SW 1271 (cell line): ENCODE measurements around the gene ALK.

Experiments used
- DNase-seq, 2 experiments: peaks; one replicate each; lab custom pipeline; 2025; lab: John Stamatoyannopoulos, UW

The ALK gene

DNA sequence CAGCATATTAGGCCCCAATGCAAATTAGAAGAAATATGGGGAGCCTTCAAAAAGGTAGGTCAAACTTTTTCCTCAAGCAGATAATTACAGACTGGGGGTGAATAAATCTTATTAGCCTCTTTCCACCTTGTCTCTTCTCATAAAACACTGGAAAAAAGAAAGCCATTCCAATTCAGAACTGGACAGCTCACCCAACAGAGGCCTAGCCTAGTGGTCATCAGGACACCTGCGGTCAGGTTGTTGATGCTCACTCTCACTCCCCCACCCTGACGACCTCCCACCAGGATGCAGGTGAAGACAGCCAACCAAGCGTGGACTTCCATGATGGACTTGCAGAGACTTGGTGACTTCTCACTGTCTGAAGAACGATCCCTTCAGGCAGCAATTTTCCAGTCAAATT is 207.1 kb downstream of the ALK start:
- no peak for DNase-seq

DNA sequence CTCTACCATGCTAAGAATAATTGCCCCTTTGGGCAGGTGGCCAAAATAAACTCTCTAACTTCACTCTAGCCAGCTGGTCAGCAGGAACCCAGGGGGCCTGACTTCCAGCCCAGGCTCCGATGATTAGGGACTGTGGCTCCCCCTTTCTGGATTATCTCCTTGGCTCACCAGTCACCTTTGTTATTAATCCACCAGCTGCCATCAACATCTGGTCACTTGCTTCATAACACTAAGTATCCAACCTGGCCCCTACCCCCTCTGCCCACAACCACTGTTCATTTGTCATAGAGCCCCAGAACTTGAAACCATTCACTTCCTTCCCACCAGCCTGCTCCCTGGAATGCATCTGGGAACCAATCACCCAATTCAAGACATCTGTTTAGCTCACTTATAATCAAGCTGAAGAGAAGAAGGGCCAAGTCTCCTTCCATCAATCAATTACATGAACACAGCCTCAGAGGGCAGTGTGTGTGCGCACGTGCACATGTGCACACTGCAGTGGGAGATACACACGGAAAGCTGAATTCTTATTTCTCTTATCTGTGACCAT is 215.1 kb downstream of the ALK start:
- DNase-seq: no peak

DNA sequence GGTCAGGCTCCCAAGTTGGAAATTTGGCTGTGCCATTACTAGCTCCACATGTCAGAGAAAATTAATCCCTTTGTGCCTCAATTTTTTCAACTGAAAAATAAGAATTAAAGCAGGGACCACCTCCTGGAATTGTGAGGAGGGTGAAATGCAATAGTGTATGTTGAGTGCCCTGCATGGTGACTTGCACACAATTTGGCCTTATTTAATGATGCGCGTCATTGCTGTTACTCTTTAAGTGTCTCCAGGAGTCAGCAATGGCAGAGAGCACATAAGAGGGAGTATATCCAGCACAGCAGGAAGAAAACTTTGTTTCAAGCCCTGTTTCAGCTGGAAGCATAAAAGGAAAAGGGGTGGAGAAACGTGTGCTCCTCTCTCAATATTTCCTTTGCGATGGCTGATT is 215.8 kb downstream of the ALK start:
- DNase-seq: no peak

DNA sequence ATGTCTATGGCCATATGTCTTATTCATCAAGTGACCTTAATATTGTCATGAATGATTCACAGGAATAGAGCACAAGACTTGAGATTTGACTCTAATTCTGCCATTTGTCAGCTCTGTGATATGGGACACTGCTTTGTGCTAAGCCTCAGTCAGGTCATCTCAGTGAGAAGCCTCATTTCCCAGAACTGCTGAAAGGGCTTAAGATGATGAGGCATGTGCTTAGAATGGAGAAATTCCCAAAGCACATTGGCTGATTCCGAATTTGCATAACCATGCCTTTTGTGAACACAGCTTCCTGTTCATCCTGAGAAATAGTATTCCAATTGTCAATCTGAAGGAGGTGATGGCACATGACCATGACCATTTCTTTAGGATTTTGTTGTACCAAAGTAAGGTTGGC is 218.1 kb downstream of the ALK start:
- no peak for DNase-seq

DNA sequence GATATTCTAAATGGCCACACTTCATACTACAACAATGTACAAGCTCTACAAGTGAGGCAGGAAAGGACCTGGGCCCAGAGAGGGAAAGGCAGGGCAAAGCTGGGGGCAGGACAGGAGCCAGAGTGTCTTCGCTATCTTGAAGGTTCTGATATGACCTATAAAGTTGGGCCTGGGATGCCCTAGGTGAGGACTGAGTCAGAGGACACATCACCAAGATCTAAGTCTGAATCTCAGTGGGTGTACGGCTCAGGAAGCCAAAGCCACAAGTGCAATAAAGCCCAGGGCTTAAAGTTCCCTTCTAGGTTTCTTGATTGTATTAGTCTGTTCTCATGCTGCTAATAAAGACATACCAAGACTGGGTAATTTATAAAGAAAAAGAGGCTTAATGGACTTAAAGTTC is 219.1 kb downstream of the ALK start:
- DNase-seq: no peak

DNA sequence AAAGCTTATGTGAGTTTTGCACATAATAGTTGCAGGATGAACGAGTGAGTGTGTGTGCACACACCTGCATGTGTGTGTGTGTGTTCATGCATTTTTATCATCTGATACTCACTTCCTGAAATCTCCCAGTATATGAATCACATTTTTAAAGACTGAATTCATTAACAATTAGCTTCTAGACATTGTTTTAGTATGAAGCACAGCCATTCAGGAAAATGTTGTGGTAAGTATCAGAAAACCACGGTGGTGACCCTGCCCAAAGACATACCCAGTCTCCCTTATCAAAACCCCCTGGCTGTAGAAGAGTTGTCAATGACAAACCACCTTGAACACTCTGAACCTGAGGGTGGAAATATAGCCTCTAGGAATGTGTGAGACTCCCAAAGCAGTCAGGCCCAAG is 220.8 kb downstream of the ALK start:
- DNase-seq: peak in 1 of 2 experiments; percentile 8

DNA sequence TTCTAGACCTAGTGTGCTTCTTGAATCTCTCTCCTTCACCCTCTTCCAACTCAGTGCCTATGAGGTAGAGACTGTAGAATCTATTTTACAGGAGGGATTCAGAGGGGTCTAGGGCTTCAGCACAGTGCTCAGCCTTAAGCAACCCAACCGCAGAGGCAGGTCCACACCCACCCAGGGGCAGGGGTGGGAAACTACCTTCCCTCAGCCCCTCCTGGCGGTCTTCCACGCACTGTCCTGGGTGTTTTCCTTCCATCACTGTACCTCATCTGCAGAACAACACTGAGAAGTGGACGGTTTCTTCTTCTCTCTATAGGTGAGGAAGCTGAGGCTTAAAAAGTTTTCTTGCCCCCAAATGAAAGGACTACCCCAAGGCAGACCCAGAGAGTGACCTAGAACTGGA is 222.3 kb downstream of the ALK start:
- no peak for DNase-seq

DNA sequence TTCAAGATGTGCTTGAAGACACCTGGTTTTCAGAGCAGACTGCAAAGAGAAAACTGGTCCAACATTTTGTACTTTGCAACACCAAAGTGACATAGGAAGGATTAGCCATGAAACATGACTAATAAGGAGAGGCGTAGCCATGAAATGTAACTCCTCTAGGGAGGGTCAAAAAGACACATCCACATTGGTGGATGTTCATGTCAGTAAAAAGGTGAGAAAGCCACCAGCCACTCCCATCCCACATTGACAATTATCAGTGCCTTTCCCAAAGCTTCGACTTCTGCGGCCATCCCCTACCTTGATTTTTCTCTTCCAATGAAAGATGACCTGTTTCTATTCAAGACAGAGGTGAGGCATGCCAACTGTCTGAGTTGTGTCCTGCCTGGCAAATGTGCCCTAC is 223.2 kb downstream of the ALK start:
- no peak for DNase-seq

DNA sequence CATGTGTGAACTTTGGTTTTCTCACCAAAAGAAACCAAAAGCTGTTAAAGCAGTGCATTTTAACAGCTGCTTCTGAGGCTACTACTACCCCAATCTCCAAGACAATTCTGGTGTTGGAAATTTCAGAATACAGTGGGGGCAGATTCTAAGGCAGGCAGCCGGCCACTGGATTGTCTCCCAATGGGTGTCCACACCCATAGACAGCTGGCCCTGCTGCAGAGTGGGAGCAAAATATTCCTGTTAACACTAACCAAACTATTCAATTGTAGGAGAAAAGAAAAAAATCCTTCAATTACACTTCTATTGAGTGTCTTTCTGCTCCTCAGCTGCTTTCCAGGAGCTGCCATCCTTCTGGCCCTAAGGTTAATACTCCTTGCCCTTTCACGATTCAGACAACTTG is 223.7 kb downstream of the ALK start:
- no peak for DNase-seq

DNA sequence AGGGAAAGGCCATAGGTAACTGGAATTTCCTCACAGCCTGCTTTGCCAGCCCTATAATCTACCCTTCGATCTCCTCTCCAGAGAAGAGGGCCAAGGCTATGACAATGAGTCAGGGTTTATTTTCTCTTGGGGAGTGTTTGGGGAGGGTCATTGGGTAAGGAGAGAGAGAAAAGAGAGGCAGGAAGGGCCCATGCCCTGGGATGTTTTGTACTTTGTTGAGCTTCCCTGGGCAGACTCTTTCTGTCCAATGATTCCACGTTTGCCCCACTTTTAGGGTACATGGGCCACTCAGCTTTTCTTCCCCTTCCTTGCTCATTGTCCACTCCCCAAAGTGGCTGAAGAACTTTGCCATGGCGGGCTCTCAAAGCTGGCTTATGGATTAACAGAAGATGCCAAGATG is 224.2 kb downstream of the ALK start:
- DNase-seq: no peak

DNA sequence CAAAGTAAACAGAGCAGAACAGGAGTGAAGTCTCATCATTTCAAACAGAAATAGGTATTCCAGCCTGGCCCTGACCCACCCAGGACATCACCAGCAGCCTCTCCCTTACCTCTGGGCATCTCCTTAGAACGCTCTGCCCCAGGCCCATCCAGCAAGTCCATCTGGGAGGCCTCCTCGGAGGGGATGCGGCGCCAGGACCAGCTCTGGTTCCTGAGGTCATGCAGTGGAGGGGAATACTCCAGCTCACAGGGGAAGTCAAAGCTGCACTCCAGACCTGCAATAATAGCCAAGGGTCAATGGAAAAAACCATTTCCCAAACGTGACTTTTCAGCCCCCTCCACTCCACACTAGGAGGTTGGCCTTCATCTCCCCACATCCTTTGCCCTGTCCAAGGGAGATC is 226.6 kb downstream of the ALK start:
- no peak for DNase-seq

DNA sequence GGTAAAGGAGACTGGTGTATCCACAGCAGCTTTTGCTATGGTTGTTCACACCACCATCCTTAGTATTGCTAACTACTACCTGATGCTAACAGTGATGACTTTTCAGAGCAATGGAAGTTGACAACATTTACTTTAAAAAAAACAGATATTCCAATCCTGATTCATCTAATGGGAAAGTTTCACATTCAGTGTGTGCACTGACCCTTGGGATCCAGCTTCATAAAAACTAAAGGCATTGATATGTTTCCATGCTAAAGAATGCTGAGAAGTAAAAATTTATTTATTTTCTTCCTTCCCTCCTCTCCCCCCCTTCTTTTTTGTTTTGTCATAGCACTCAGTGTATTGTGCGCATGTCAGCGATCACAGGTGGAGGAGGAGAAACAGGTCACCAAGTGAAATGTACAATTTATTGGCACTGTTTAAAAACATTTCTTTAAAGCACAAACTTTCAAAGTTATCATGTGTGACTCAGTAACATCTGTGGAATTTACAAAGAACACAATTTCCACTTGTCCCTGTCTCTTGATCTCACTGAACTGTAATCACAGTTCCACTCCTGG is 229.9 kb downstream of the ALK start:
- DNase-seq: no peak

DNA sequence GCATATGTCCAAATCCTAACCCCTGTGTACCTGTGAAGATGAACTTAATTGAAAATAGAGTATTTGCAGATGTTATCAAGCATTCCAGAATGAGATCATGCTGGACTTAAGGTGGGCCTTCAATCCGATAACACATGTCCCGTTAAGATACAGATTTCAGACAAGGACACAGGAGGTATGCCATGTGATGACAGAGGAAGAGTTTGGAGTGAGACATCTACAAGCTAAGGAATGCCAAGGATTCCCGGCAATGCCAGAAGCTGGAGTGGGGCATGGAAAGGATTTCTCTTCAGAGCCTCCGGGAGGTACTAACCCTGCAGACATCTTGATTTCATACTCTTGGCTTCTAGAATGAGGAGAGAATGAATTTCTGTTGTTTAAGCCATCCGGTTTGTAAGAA is 231.7 kb downstream of the ALK start:
- no peak for DNase-seq

DNA sequence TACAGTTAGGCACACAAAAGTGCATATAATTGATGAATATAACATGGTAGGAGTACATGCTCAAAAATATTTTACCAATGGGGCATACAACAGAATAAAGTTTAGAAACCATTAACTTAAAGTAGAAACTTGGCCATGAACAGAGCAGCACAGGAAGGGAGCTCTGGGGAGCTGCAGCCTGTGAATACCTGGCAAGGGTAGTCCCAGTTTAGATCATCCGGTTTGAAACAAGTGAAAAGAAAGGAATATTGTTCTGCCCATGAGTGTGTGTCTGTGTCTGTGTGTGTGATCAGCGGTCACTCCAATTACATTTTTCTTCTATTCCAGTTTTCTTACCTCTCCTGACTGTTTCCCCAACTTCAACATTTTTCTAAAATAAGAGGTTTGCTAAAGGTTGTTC is 233.0 kb downstream of the ALK start:
- DNase-seq: no peak

DNA sequence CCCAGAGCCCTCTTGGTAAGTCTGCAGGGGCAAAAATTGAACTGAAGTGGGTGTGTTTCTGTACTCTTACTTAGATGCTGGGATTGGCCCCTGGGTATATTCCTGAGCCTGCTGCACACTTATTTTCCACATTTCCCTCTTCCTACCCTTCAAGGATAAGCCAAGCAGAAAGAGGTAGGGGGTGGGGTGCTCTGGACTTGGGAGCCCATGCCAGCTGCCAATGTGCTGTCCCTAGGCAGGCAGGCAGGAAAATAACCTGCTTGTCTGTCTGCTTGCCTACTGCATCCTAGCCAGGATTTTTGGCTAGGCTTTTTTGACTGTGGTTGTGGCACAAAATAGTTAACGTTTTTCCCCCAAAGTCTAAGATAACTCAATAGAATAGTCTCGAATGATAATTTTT is 234.3 kb downstream of the ALK start:
- DNase-seq: no peak

DNA sequence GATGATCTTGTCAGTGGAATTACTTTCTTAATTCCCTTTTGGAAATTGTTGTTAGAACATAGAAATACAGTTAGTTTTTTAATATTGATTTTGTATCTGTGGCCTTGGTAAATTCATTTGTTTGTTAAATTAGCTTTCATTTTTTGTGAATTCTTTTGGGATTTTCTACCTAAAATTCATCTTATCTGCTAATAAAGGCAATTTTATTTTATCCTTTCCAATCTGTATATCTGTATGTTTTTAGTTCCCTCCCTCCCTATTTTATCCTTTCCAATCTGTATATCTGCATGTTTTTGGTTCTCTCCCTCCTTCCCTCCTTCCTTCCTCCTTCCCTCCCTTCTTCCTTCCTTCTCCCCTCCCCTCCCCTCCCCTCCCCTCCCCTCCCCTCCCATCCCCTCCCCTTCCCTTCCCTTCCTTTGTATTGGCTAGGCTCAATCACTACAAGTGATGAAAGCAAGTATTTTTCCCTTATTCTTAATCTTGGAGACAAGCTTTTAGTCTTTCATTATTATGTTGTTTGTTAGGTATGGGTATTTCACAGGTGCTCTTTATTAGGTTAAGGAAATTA is 244.4 kb downstream of the ALK start:
- DNase-seq: no peak

DNA sequence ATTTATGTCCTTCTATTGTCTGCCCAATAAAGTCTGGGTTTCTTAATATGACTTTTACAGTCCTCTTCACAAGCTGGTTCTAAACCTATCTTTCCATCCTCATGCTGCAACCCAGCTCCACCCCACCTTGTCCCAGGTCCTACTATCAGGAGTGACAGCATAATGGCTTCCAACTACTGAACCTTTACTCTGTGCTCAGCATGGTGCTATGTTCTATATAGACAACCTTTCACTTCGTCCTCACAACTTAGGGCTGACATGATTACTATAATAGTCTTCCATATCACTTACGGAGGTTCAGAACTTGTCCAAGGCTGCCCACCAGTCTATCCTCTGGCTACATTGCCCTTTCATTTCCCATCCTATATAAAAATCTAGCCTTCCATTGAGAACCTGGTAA is 256.8 kb downstream of the ALK start:
- no peak for DNase-seq

DNA sequence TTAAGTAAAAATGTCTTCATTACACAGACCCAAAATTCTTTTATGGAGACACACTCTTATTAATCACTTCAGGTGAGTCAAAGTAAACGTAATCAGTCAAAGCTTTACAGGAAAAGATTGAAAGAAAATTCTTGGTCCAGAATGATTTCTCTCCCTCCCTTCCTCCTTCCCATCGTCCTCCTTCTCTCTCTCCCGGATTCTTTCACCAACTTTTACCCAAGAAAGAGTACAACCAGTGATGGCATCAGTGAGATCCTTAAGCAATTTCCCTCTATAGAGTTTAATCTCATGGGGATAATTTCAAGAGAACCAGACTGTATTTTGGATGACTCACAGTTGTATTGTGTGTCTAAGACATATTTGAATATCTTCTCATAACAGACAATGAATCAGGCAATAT is 258.1 kb downstream of the ALK start:
- no peak for DNase-seq

DNA sequence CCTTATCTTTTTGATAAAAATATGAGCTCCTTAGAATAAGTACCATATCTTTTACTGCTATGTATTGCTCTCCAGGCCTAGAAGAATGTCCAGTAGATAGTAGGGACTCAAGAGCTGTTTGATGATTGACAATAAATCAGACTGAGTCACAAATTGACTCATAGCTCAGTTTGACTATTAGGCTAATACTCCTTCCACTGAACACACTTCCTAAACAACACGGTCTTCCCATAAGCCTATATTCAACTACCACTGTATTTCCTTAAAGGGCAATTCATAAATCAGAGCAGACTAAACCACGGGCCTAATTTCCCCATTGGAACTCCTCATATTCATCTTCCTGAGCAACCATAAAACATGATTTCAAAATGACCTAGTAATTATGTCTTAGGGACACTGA is 258.5 kb downstream of the ALK start:
- no peak for DNase-seq

DNA sequence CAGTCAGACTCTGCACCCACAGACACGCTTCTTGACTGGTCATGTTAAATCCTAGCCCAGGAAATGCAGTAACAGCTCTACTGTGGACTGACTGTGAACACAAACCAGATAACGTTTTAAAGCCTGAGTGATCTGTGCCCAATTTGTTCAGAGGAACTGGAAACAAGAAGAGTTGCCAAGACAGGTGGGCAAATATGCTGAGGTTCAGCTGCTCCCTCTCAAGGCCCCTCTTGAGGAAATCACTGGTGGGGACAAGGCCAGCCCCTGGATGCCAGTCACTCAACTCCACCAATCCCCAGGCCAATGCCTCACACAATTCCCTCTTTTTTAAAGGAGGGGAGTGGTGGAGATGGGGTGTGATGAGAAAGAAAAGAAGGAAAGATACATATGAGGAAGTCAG is 261.2 kb downstream of the ALK start:
- DNase-seq: no peak

DNA sequence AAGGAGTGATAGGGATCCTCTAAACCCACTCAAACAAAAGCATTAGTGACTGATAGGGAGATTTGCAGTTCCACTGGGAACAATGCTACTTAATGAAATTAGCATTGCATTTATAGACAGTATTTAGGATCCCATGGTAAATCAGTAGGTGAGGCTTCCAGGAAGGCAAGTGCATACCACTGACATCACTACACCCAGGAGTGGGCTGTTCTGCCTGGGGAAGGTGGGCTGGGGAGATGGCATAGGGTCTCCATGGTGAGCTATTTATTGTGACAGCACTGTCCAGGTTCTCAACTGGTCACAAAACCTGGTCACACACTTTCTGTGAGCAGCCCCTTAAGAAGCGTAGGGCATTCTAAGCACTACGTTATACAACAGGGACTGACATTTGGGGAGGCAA is 262.2 kb downstream of the ALK start:
- DNase-seq: no peak

DNA sequence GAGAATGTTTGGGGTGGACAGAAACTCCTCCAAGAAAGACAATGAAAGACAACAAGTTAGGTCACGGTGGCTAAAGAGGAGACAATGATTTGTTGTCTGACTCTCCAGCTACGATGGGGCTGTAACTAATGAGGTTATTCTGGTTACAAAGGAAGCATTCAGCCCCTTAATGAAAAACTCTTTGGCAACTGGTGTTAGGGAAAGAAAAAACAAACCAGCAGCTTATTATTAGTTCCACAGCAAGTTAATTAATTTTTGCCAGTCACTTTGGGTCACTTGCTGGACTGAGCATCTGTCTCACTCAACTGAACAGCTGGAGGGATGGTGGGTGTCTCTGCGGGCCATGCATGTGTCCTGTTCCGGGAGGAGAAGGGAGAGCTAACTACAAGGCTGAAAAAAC is 263.7 kb downstream of the ALK start:
- no peak for DNase-seq

DNA sequence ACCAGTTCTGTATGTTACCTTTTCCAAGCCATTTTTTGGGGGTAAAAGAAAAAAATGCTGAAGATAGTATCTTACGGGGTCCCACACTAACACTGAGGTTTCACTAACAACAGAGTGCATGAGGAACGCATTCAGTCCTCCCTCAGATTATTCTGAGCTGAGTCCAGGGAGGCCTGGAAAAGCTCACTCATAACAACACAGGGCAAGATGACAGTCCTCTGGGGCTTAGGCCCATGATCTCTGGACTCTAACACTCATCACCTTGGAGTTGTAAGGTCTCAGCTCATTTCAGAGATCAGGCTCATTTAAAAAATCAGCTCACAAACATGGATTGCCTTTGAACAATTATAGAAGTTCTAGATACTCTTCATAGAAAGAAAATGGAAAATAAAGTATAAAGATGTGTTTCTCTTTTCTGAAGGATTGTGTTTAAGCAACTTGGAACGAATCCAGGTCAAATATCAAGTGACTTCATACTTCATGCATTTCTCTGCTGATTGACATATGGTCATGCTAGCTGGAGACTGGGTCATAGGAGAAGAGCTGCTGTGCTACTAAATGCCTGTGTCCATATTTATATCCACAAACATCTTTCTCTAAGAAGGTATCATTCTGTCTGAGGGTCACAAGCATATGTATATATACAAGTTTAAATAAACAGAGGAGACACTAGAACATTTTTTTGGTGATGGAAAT is 265.8 kb downstream of the ALK start:
- no peak for DNase-seq

DNA sequence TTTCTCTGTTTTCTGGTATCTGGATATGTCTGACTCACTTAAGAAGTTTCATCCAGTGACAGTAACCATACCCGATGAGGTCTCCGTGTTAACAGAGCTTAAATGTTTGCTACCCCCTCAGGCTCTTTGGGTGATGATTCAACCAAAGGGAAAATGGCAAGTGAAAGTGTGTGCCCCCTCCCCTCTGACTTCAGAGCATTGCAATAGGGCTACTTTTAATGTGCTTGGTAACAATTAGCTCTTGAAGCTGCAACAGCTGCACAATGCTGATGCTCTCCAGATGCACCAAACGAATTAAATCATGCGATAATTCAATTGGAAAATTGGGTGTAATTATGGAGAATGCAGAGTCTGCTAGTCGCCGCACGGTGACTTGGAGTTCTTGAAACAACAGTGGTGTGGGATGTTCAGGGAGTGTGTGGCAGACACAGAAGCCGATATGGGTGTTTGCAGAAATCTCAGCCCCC is 270.7 kb downstream of the ALK start:
- no peak for DNase-seq
